ENCODE measurements around the gene CHIT1.
A peak's percentile ranks its signal among the peaks of the same experiment; 100 is the strongest.
"Not testable (repeated sequence)": the region's sequence is repeated elsewhere in the genome, so short reads cannot be mapped to it uniquely, and the experiment has no call there.

The CHIT1 gene

GRCh38 chr1:203239526-203240305 is 10.2 kb upstream of the CHIT1 start:
- no peaks in the 10 kb centered on the region for H3K27me3 ChIP-seq (replicated peaks; ENCODE audit: insufficient read depth, low read length)

GRCh38 chr1:203239081-203239480 is 9.6 kb upstream of the CHIT1 start:
- no peak for TF ChIP-seq EZH2phosphoT487 (IDR thresholded peaks at IDR 0.05; ENCODE audit: low read length)
- no peak for TF ChIP-seq CTCF (IDR thresholded peaks at IDR 0.05; ENCODE audit: low read length)
- TF ChIP-seq EZH2 (optimal IDR thresholded peaks at IDR 0.05; ENCODE audit: low read depth, low read length) = no peak
- H3F3A ChIP-seq (ENCODE audit: insufficient read depth, low read length) = peaks cover 21% of the 10 kb centered on the region
- no peaks in the 10 kb centered on the region for H3K9me3 ChIP-seq (replicated peaks; ENCODE audit: insufficient read depth, low read length)
- no peaks in the 10 kb centered on the region for H3K27me3 ChIP-seq (replicated peaks; ENCODE audit: insufficient read depth, low read length)
- no peak overlapping the region for H3K4me3 ChIP-seq (ENCODE audit: low read length)
- H3K27ac ChIP-seq (ENCODE audit: low read length) = peak overlapping the region; percentile 71; the same call in 1 of the 2 replicates
- H3K36me3 ChIP-seq (replicated peaks; ENCODE audit: insufficient read depth, low read length) = no peaks in the 10 kb centered on the region
- no peaks in the 10 kb centered on the region for H3K9me2 ChIP-seq (replicated peaks; ENCODE audit: insufficient read depth, low read length)
- peak overlapping the region; percentile 78; the same call in 1 of the 2 replicates for H3K4me2 ChIP-seq (ENCODE audit: low read depth, low read length)
- no peak for DNase-seq
- H3K4me1 ChIP-seq (ENCODE audit: low read length) = peaks cover 35% of the 10 kb centered on the region
- no peaks in the 10 kb centered on the region for H3K79me2 ChIP-seq (ENCODE audit: low read length)
- 0 out of 2 replicates have a peak overlapping the region, but pooled peaks have one; percentile 63 for H2AFZ ChIP-seq (ENCODE audit: low read length)
- H3K9ac ChIP-seq (ENCODE audit: low read length) = no peak overlapping the region
- H4K20me1 ChIP-seq (ENCODE audit: insufficient read depth, low read length) = no peaks in the 10 kb centered on the region

More at GRCh38 chr1:203239526-203240305, 10.2 kb upstream of the CHIT1 start:
- peaks cover 21% of the 10 kb centered on the region for H3F3A ChIP-seq (ENCODE audit: insufficient read depth, low read length)
- H3K36me3 ChIP-seq (replicated peaks; ENCODE audit: insufficient read depth, low read length) = no peaks in the 10 kb centered on the region
- H3K4me1 ChIP-seq (ENCODE audit: low read length) = peaks cover 35% of the 10 kb centered on the region
- no peaks in the 10 kb centered on the region for H3K9me3 ChIP-seq (replicated peaks; ENCODE audit: insufficient read depth, low read length)
- no peaks in the 10 kb centered on the region for H3K79me2 ChIP-seq (ENCODE audit: low read length)
- TF ChIP-seq EZH2 (optimal IDR thresholded peaks at IDR 0.05; ENCODE audit: low read depth, low read length) = no peak
- no peak for TF ChIP-seq EZH2phosphoT487 (IDR thresholded peaks at IDR 0.05; ENCODE audit: low read length)
- TF ChIP-seq CTCF (IDR thresholded peaks at IDR 0.05; ENCODE audit: low read length) = no peak
- H3K9ac ChIP-seq (ENCODE audit: low read length) = no peak overlapping the region
- H3K4me3 ChIP-seq (ENCODE audit: low read length) = no peak overlapping the region
- no peak overlapping the region for H2AFZ ChIP-seq (ENCODE audit: low read length)
- H3K9me2 ChIP-seq (replicated peaks; ENCODE audit: insufficient read depth, low read length) = no peaks in the 10 kb centered on the region
- H3K4me2 ChIP-seq (ENCODE audit: low read depth, low read length) = no peak overlapping the region
- DNase-seq = no peak
- H4K20me1 ChIP-seq (ENCODE audit: insufficient read depth, low read length) = no peaks in the 10 kb centered on the region
- H3K27ac ChIP-seq (ENCODE audit: low read length) = no peak overlapping the region

- H3K27me3 ChIP-seq (replicated peaks; ENCODE audit: insufficient read depth, low read length) = no peaks in the 10 kb centered on the region
- no peaks in the 10 kb centered on the region for H3K79me2 ChIP-seq (ENCODE audit: low read length)
- H2AFZ ChIP-seq (ENCODE audit: low read length) = peak overlapping the region; percentile 63; the same call in 1 of the 2 replicates
- H3K36me3 ChIP-seq (replicated peaks; ENCODE audit: insufficient read depth, low read length) = no peaks in the 10 kb centered on the region
- H3K4me1 ChIP-seq (ENCODE audit: low read length) = peaks cover 35% of the 10 kb centered on the region
- peak overlapping the region; percentile 29; the same call in 1 of the 2 replicates for H3K9ac ChIP-seq (ENCODE audit: low read length)
- H3F3A ChIP-seq (ENCODE audit: insufficient read depth, low read length) = peaks cover 21% of the 10 kb centered on the region
- peak; percentile 80 for DNase-seq
- peak overlapping the region; percentile 78 for H3K4me2 ChIP-seq (ENCODE audit: low read depth, low read length)
- no peaks in the 10 kb centered on the region for H3K9me3 ChIP-seq (replicated peaks; ENCODE audit: insufficient read depth, low read length)
- H3K4me3 ChIP-seq (ENCODE audit: low read length) = peak overlapping the region; percentile 7; the same call in 1 of the 2 replicates
- no peaks in the 10 kb centered on the region for H4K20me1 ChIP-seq (ENCODE audit: insufficient read depth, low read length)
- TF ChIP-seq EZH2phosphoT487 (IDR thresholded peaks at IDR 0.05; ENCODE audit: low read length) = no peak
- no peak for TF ChIP-seq CTCF (IDR thresholded peaks at IDR 0.05; ENCODE audit: low read length)
- TF ChIP-seq EZH2 (optimal IDR thresholded peaks at IDR 0.05; ENCODE audit: low read depth, low read length) = no peak
- no peaks in the 10 kb centered on the region for H3K9me2 ChIP-seq (replicated peaks; ENCODE audit: insufficient read depth, low read length)
- peak overlapping the region; percentile 71; the same call in 1 of the 2 replicates for H3K27ac ChIP-seq (ENCODE audit: low read length)
Measured at GRCh38 chr1:203238535-203238934, 9.1 kb upstream of the CHIT1 start.

GRCh38 chr1:203234901-203235300 is 5.4 kb upstream of the CHIT1 start:
- not testable (repeated sequence) for H3K4me3 ChIP-seq (ENCODE audit: low read length); H3K4me2 ChIP-seq (ENCODE audit: low read depth, low read length); H3K27me3 ChIP-seq (replicated peaks; ENCODE audit: insufficient read depth, low read length); H3K9me2 ChIP-seq (replicated peaks; ENCODE audit: insufficient read depth, low read length); H3K27ac ChIP-seq (ENCODE audit: low read length); H3K36me3 ChIP-seq (replicated peaks; ENCODE audit: insufficient read depth, low read length); DNase-seq; H3K9ac ChIP-seq (ENCODE audit: low read length); H3K79me2 ChIP-seq (ENCODE audit: low read length); H3K9me3 ChIP-seq (replicated peaks; ENCODE audit: insufficient read depth, low read length); H2AFZ ChIP-seq (ENCODE audit: low read length); H4K20me1 ChIP-seq (ENCODE audit: insufficient read depth, low read length)
- H3F3A ChIP-seq (ENCODE audit: insufficient read depth, low read length) = peaks cover 21% of the 10 kb centered on the region
- peaks cover 31% of the 10 kb centered on the region for H3K4me1 ChIP-seq (ENCODE audit: low read length)

Measured in MM.1S (cell line).